ENCODE results near the gene TBATA.

TBATA gene

GRCh38 chr10:70730955-70731354 is 54.2 kb downstream of the TBATA start:
- TF ChIP-seq TAF1 (IDR thresholded peaks at IDR 0.05; ENCODE audit: borderline replicate concordance, insufficient read depth, low read length), result no peak
- TF ChIP-seq FOXP2 (optimal IDR thresholded peaks at IDR 0.05; ENCODE audit: borderline replicate concordance, extremely low read depth, extremely low read length, insufficient read depth), result no peak
- TF ChIP-seq SIN3A (IDR thresholded peaks at IDR 0.05; ENCODE audit: borderline replicate concordance, insufficient read depth, low read length), result no peak
- TF ChIP-seq POLR2AphosphoS5 (IDR thresholded peaks at IDR 0.05; ENCODE audit: low read depth, low read length), result no peak
- no peak for TF ChIP-seq REST (IDR thresholded peaks at IDR 0.05; ENCODE audit: insufficient read depth in 1 of 2, low read depth in 2 of 2, low read length in 2 of 2)

GRCh38 chr10:70729763-70730357 is 55.3 kb downstream of the TBATA start:
- TF ChIP-seq SIN3A (IDR thresholded peaks at IDR 0.05; ENCODE audit: borderline replicate concordance, insufficient read depth, low read length) (no peak), FOXP2 (optimal IDR thresholded peaks at IDR 0.05; ENCODE audit: borderline replicate concordance, extremely low read depth, extremely low read length, insufficient read depth) (no peak), TAF1 (IDR thresholded peaks at IDR 0.05; ENCODE audit: borderline replicate concordance, insufficient read depth, low read length) (no peak), REST (IDR thresholded peaks at IDR 0.05; ENCODE audit: insufficient read depth in 1 of 2, low read depth in 2 of 2, low read length in 2 of 2) (no peak), POLR2AphosphoS5 (IDR thresholded peaks at IDR 0.05; ENCODE audit: low read depth, low read length) (no peak)

GRCh38 chr10:70728328-70728727 is 56.8 kb downstream of the TBATA start:
- TF ChIP-seq SIN3A (IDR thresholded peaks at IDR 0.05; ENCODE audit: borderline replicate concordance, insufficient read depth, low read length), result no peak

- no peak for TF ChIP-seq REST (IDR thresholded peaks at IDR 0.05; ENCODE audit: insufficient read depth in 1 of 2, low read depth in 2 of 2, low read length in 2 of 2)
- no peak for TF ChIP-seq SIN3A (IDR thresholded peaks at IDR 0.05; ENCODE audit: borderline replicate concordance, insufficient read depth, low read length)
- no peak for TF ChIP-seq TAF1 (IDR thresholded peaks at IDR 0.05; ENCODE audit: borderline replicate concordance, insufficient read depth, low read length)
- no peak for TF ChIP-seq FOXP2 (optimal IDR thresholded peaks at IDR 0.05; ENCODE audit: borderline replicate concordance, extremely low read depth, extremely low read length, insufficient read depth)
- TF ChIP-seq POLR2AphosphoS5 (IDR thresholded peaks at IDR 0.05; ENCODE audit: low read depth, low read length), result no peak
These were observed 58.2 kb downstream of the TBATA start for GRCh38 chr10:70726909-70727495.

GRCh38 chr10:70723771-70724170 is 61.4 kb downstream of the TBATA start:
- TF ChIP-seq REST (IDR thresholded peaks at IDR 0.05; ENCODE audit: insufficient read depth in 1 of 2, low read depth in 2 of 2, low read length in 2 of 2), result no peak
- TF ChIP-seq FOXP2 (optimal IDR thresholded peaks at IDR 0.05; ENCODE audit: borderline replicate concordance, extremely low read depth, extremely low read length, insufficient read depth), result no peak
- TF ChIP-seq TAF1 (IDR thresholded peaks at IDR 0.05; ENCODE audit: borderline replicate concordance, insufficient read depth, low read length), result no peak
- TF ChIP-seq POLR2AphosphoS5 (IDR thresholded peaks at IDR 0.05; ENCODE audit: low read depth, low read length), result no peak
- no peak for TF ChIP-seq SIN3A (IDR thresholded peaks at IDR 0.05; ENCODE audit: borderline replicate concordance, insufficient read depth, low read length)

Data from PFSK-1 (cell line).